Testis (tissue), 3 donors: Measurements from ENCODE around the gene SECTM1. TPM values are rescaled to one million over a fixed set of nuclear protein-coding genes. Genes with fewer than 3 reads are reported as not detected.

Source experiments
- DNase-seq: peaks from one replicate; pipeline ENCODE4 v3.0.0-alpha.2; 2019
- H3K27ac ChIP-seq, 2 donors: fragments of 200-600 bp; sonication (generic); one replicate each; pipeline ENCODE4 v1.5.1; 2019
- H3K27me3 ChIP-seq: fragments of 200-600 bp; sonication (generic); one replicate; pipeline ENCODE4 v1.5.1; 2019
- H3K36me3 ChIP-seq: fragments of 200-600 bp; sonication (generic); one replicate; pipeline ENCODE4 v1.5.1; 2017; ENCODE audit warnings: low read depth; ENCODE audit errors: missing control alignments
- H3K4me1 ChIP-seq: fragments of 200-600 bp; sonication (generic); one replicate; pipeline ENCODE4 v1.5.1; 2019
- H3K4me3 ChIP-seq, 2 donors: fragments of 200-600 bp; sonication (generic); one replicate each; pipeline ENCODE4 v1.5.1; 2017 to 2019
- H3K9me3 ChIP-seq: fragments of 200-600 bp; sonication (generic); one replicate; pipeline ENCODE4 v1.5.1; 2017
- CTCF ChIP-seq, 3 experiments: fragments of 450-650 bp in 2 of 3; fragments of 200-600 bp in 1 of 3; sonication (generic) in 1 of 3; IDR thresholded peaks; one replicate each; pipeline ENCODE4 v1.5.1; 2016 to 2019; ENCODE audit warnings: antibody characterized with exemption in 3 of 3, mild to moderate bottlenecking in 2 of 3, moderate library complexity in 1 of 3
- POLR2A ChIP-seq: fragments of 450-650 bp; IDR thresholded peaks from one replicate; pipeline ENCODE4 v1.6.1; 2017; ENCODE audit warnings: antibody characterized with exemption, mild to moderate bottlenecking, moderate library complexity
- WGBS, 2 donors: methylation state at CpG; one replicate each; pipeline ENCODE4 v1.1.5; 2018; 5-methylcytosine and 5-hydroxymethylcytosine counted together
- intact Hi-C: fragments of 100-400 bp; cut with DNase I; formaldehyde crosslinking; loops from one replicate; pipeline ENCODE4 v1.15.1; 2023; ENCODE audit warnings: low total_unique reads
- polyA plus RNA-seq: library from polyadenylated mRNA; stranded (reverse); fragments of 350-450 nt; fragmentation: Illumina TruSeq; extraction: RNeasy Lipid Tissue Mini Kit (QIAGEN cat#74804); gene quantifications from one replicate; pipeline ENCODE4 v1.2.3, GENCODE V29; 2014; ENCODE audit warnings: low read depth, low replicate concordance; ENCODE audit not compliant: insufficient read depth
- total RNA-seq, 2 donors: library from RNA; depleted of rRNA; stranded (reverse); fragments of >200 nt; gene quantifications; one replicate each; pipeline ENCODE4 v1.2.3, GENCODE V29; 2016

The SECTM1 gene
- total and polyA plus RNA-seq, 3 donors from 2014 or later = 0.55 to 9.3 (median 5.9) TPM

- Histone ChIP-seq H3K4me1 (peaks cover 8% of the 10 kb centered on the region), H3K9me3 (no peaks in the 10 kb centered on the region), H3K27ac (no peak overlapping the region), H3K4me3 (no peak overlapping the region), H3K36me3 (no peaks in the 10 kb centered on the region), H3K27me3 (no peaks in the 10 kb centered on the region)
- TF ChIP-seq POLR2A = no peak
- TF ChIP-seq CTCF (IDR thresholded peaks at IDR 0.05) = no peak
- WGBS, 2 donors = 82 to 85% methylated on average over 25 to 28 of the region's 28 CpGs
- no peak for DNase-seq
- intact Hi-C loops = no loop called here
Measured at GRCh38 chr17:82346342-82347300, 13.1 kb upstream of the SECTM1 start.

GRCh38 chr17:82345151-82345976 lies 11.8 kb upstream of the SECTM1 start:
- Histone ChIP-seq H3K36me3 (no peaks in the 10 kb centered on the region), H3K27ac (no peak overlapping the region), H3K27me3 (no peaks in the 10 kb centered on the region), H3K4me1 (peaks cover 8% of the 10 kb centered on the region), H3K9me3 (no peaks in the 10 kb centered on the region), H3K4me3 (no peak overlapping the region)
- DNase-seq = no peak
- 89 to 92% methylated on average over 42 of the region's 42 CpGs for WGBS, 2 donors
- no peak for TF ChIP-seq CTCF (IDR thresholded peaks at IDR 0.05)
- TF ChIP-seq POLR2A = no peak
- intact Hi-C loops = no loop called here

GRCh38 chr17:82344175-82344907 lies 10.8 kb upstream of the SECTM1 start:
- DNase-seq = no peak
- Histone ChIP-seq H3K27ac (no peak overlapping the region), H3K4me3 (no peak overlapping the region), H3K9me3 (no peaks in the 10 kb centered on the region), H3K36me3 (no peaks in the 10 kb centered on the region), H3K27me3 (no peaks in the 10 kb centered on the region), H3K4me1 (peaks cover 4% of the 10 kb centered on the region)
- 81 to 92% methylated on average over 12 to 24 of the region's 24 CpGs for WGBS, 2 donors
- TF ChIP-seq CTCF (IDR thresholded peaks at IDR 0.05) = no peak
- intact Hi-C loops = no loop called here

- no peak for DNase-seq
- H3K9me3 ChIP-seq = no peaks in the 10 kb centered on the region
- TF ChIP-seq POLR2A = no peak
- no peak for TF ChIP-seq CTCF (IDR thresholded peaks at IDR 0.05)
- 96 to 99% methylated on average over 5 of the region's 5 CpGs for WGBS, 2 donors
- H3K27ac ChIP-seq = no peak overlapping the region
- no peaks in the 10 kb centered on the region for H3K27me3 ChIP-seq
- H3K36me3 ChIP-seq = no peaks in the 10 kb centered on the region
- intact Hi-C loops = no loop called here
- no peak overlapping the region for H3K4me3 ChIP-seq
- H3K4me1 ChIP-seq = no peaks in the 10 kb centered on the region
Measured at GRCh38 chr17:82343560-82343959, 10.0 kb upstream of the SECTM1 start.
